ENCODE measurements around the gene DPYD. TPM values are rescaled to one million over a fixed set of nuclear protein-coding genes. Genes with fewer than 3 reads are reported as not detected.

DPYD gene
- total RNA-seq, 2 experiments from 2014 or later = 9.8 to 11.1 TPM

DNA sequence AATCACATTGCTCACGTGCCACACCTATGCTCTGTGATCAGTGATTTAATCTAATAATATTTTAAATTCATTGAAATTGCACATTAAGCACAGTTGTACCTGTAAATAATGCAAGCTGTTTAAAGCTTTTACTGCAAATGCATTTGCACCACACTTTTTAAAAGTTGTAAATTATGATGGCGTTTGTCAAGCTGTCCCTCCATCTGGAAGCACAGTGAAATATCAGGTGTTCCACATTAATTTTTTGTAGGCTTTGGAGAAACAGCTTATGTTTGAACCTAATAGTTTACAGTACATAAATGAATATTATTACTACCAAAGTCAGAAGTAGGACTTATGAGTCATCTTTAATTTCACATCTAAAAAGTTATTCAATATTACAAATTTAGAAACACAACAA is 3.0 kb upstream of the DPYD start:
- no peaks in the 10 kb centered on the region for H3K27me3 Mint-ChIP-seq (ENCODE audit: low read depth)
- CTCF ChIA-PET = interaction anchor here (0.6 kb wide), 1 partner anchor 101 kb away, joined by 5 read pairs; no protein-coding TSS in a partner anchor
- no peak overlapping the region for H3K27ac Mint-ChIP-seq
- intact Hi-C loops (cut with micrococcal nuclease) = no loop called here
- no peaks in the 10 kb centered on the region for H3K9me3 Mint-ChIP-seq
- DNase-seq = no peak
- H3K4me1 Mint-ChIP-seq (ENCODE audit: low read depth) = peaks cover 17% of the 10 kb centered on the region
- H3K4me3 Mint-ChIP-seq = no peak overlapping the region
- no peaks in the 10 kb centered on the region for H3K36me3 Mint-ChIP-seq (ENCODE audit: low read depth)

DNA sequence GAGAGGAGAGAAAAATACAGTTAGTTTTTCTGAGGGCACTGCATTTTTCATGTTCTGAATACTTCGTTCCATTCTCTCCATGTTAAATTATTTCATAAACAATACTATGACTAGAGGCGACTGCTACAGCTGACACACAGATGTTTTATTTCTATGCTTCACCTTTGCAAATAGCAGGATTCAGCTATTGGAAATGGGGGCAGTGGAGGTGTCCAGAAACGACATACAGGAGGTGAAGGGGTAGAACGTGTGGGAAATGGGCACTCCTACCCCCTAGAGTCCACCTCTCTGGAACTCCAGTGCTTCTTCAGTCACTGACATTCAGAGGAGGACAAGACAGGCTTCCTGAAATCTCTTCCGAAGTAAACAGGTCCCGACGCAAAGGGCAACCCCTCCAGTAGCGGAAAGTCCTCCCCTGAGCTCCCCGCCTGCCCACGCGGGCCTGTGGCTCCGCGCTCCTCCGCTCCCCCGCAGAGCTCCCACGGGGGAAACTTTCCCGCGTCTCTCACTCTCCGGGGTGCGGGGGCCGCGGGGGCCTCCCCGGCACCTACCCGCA is 480 bp downstream of the DPYD start:
- Mint-ChIP-seq H3K27ac (peak overlapping the region; percentile 90), H3K9me3 (no peaks in the 10 kb centered on the region), H3K27me3 (ENCODE audit: low read depth) (no peaks in the 10 kb centered on the region), H3K36me3 (ENCODE audit: low read depth) (no peaks in the 10 kb centered on the region), H3K4me1 (ENCODE audit: low read depth) (peaks cover 36% of the 10 kb centered on the region), H3K4me3 (peak overlapping the region; percentile 93)
- intact Hi-C loops (cut with micrococcal nuclease) = loop anchor here (1.0 to 2.0 kb wide), 3 partner anchors 70 to 1198 kb away; no protein-coding TSS in a partner anchor
- CTCF ChIA-PET = no interaction called here
- no peak for DNase-seq

DNA sequence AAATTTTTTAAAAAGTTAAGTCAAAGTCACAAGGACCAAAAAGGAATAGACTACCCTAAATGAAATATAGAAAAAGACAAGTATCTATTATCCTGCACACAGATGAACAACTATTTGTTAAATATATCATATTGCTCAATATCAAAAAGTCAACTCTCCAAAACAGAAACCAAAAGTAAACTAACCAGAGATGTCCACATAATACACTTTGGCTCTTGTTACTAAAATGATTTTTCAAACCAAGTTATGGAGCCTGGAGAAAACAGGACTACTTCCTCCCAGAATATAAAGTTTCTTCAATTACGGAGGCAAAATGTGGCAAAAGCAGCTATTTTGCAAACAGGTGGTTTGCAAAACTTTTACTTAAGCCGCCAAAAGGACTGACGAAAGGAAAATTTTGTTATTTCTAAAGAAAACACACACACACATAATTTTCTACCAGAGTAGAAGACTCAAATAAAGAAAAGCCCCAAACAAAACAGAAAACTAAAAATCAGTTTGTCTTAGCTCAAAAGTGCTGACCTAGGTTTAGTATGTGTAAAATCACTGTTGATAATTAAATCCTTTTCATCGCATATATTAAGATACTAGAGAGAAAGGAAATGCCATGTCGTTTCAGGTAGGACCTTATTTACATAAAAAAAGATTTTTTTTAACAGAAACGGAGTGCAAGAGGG is 1.1 kb downstream of the DPYD start:
- no peaks in the 10 kb centered on the region for H3K27me3 Mint-ChIP-seq (ENCODE audit: low read depth)
- peak overlapping the region; percentile 93 for H3K4me3 Mint-ChIP-seq
- DNase-seq = no peak
- intact Hi-C loops (cut with micrococcal nuclease) = loop anchor here (1.0 to 2.0 kb wide), 3 partner anchors 69 to 1197 kb away; no protein-coding TSS in a partner anchor
- CTCF ChIA-PET = interaction anchor here (0.7 to 1.5 kb wide), 4 partner anchors 10 to 213 kb away, joined by 3 to 4 read pairs (median 3); no protein-coding TSS in a partner anchor
- peaks cover 39% of the 10 kb centered on the region for H3K4me1 Mint-ChIP-seq (ENCODE audit: low read depth)
- H3K27ac Mint-ChIP-seq = peak overlapping the region; percentile 90
- H3K36me3 Mint-ChIP-seq (ENCODE audit: low read depth) = no peaks in the 10 kb centered on the region
- H3K9me3 Mint-ChIP-seq = no peaks in the 10 kb centered on the region

DNA sequence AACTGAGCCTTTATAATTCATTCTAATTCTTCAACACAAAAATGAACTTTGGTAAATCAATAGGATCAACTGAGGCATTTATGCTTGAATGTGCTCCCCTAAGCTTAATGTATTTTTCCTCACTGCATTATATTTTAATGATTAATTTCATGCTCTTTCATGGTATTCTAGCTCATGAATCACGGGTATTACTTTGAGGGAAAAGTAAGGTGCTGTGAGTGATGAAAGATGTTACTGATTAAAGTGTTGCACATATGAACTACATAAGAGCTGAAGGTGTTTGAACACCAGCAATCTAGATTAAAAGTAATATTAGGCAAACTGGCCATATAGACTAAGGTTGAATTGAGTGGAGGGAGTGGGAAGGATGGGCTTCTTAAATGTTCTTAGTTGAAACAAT is 1.9 kb downstream of the DPYD start:
- H3K4me1 Mint-ChIP-seq (ENCODE audit: low read depth) = peaks cover 44% of the 10 kb centered on the region
- H3K27ac Mint-ChIP-seq = no peak overlapping the region
- H3K4me3 Mint-ChIP-seq = peak overlapping the region; percentile 93
- intact Hi-C loops (cut with micrococcal nuclease) = no loop called here
- CTCF ChIA-PET = interaction anchor here (0.6 to 1.5 kb wide), 5 partner anchors 9 to 213 kb away, joined by 3 to 4 read pairs (median 3); no protein-coding TSS in a partner anchor
- H3K36me3 Mint-ChIP-seq (ENCODE audit: low read depth) = no peaks in the 10 kb centered on the region
- no peaks in the 10 kb centered on the region for H3K9me3 Mint-ChIP-seq
- DNase-seq = no peak
- H3K27me3 Mint-ChIP-seq (ENCODE audit: low read depth) = no peaks in the 10 kb centered on the region

DNA sequence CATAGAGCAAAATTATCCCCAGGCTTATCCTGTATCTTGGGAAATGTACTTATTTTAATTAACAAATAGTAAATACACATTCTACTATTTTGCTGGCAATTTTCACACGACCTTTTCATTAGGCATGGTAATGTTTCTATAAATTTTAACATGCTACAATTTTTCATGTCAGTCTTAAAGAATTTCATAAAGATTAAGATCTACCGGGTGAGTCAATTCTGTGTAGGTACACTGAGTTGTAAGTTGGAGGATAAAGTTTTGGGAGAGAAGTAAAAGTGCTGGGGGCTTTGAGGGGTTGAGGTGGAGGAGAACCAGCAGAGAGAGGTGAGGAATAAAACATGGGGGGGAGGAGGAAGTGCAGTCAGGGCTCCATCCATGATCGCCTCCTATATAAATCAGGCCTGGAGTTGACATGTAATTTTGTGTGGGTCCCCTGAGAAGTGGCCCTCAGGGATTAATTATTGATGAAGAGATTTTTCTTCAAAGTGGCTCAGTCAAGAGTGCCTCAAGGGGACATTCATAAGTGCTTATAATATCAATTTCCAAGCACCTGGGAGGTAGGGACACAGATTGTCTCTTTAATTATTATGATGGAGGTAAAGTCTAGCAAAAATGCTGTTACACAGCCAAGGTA is 7.2 kb downstream of the DPYD start:
- intact Hi-C loops (cut with micrococcal nuclease) = no loop called here

DNA sequence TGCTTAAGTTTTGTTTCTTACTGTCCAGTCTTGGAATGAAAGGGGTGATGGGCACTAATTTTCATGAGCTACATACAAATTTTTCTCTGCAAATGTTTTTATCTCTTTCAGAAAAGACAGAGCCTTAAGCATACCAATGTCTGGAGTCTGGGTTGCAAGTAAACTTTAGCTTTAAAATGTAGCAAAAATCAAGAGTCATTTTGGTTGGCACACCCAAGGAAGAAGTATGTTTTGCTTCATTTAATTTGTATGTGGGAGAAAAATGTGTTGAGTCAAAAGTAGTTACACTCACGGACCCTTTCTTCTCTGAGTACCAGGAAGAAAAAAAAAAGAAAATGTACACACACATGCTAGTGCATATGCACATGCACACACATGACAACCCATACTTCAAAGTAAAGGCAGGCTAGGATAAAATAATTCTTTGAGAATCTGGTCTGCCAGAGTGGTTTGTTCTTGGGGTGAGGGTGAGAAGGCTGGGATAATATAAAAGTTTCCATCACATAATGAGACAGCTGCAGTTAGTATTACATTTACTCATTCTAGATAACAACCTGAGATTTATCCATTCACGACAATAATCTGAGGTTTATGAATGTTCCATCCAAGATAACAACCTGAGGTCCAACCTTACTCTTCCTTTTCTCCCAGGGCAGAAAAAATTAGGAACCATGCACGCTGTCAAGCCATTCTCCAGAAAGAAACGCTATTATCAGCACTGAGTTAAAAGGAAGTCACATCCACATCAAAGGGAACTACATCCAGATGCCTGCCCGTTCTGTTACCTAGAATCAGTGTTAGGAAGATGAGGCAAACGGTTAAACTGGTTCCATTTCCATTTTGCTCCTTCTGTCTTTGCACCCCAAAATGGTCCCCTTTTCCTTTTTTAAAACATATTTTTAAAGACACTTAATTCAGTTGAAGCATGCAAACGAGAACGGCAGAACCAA is 9.3 kb downstream of the DPYD start:
- intact Hi-C loops (cut with micrococcal nuclease) = loop anchor here (1.0 kb wide), 1 partner anchor 10 kb away; the partner anchor contains the start of gene DPYD
- no peak overlapping the region for H3K27ac Mint-ChIP-seq
- no peaks in the 10 kb centered on the region for H3K27me3 Mint-ChIP-seq (ENCODE audit: low read depth)
- H3K4me3 Mint-ChIP-seq = peak overlapping the region; percentile 54
- DNase-seq = no peak
- CTCF ChIA-PET = no interaction called here
- H3K36me3 Mint-ChIP-seq (ENCODE audit: low read depth) = no peaks in the 10 kb centered on the region
- no peaks in the 10 kb centered on the region for H3K9me3 Mint-ChIP-seq
- peaks cover 39% of the 10 kb centered on the region for H3K4me1 Mint-ChIP-seq (ENCODE audit: low read depth)

More for the DNA sequence above, 7.2 kb downstream of the DPYD start:
- Mint-ChIP-seq H3K4me3 (no peak overlapping the region), H3K4me1 (ENCODE audit: low read depth) (peaks cover 53% of the 10 kb centered on the region), H3K27me3 (ENCODE audit: low read depth) (no peaks in the 10 kb centered on the region), H3K27ac (no peak overlapping the region), H3K36me3 (ENCODE audit: low read depth) (no peaks in the 10 kb centered on the region), H3K9me3 (no peaks in the 10 kb centered on the region)
- CTCF ChIA-PET = interaction anchor here (1.1 kb wide), 1 partner anchor 18 kb away, joined by 3 read pairs; no protein-coding TSS in a partner anchor
- DNase-seq = no peak

DNA sequence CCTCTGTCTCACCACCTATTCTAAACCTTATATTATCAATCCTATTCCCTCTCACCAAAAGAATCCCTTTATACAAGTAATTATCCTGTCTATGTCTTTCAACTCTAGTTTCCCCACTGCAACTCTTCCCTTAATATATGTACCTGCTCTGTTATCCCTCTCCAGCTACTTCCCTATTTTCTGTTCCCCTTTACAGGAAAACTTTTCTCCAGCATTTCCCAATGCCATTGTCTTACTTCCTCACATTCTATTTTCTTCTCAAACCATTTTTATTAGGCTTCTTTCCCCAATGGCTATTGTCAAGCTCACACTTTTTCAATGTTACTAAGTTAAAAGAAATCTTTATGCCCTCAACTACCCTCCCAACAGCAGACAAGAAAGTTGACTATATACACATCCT is 11.6 kb downstream of the DPYD start:
- Mint-ChIP-seq H3K4me1 (ENCODE audit: low read depth) (peaks cover 37% of the 10 kb centered on the region), H3K27me3 (ENCODE audit: low read depth) (no peaks in the 10 kb centered on the region), H3K9me3 (no peaks in the 10 kb centered on the region), H3K27ac (no peak overlapping the region), H3K36me3 (ENCODE audit: low read depth) (no peaks in the 10 kb centered on the region), H3K4me3 (no peak overlapping the region)
- CTCF ChIA-PET = interaction anchor here (1.3 kb wide), 1 partner anchor 10 kb away, joined by 4 read pairs; no protein-coding TSS in a partner anchor
- no peak for DNase-seq
- intact Hi-C loops (cut with micrococcal nuclease) = no loop called here

DNA sequence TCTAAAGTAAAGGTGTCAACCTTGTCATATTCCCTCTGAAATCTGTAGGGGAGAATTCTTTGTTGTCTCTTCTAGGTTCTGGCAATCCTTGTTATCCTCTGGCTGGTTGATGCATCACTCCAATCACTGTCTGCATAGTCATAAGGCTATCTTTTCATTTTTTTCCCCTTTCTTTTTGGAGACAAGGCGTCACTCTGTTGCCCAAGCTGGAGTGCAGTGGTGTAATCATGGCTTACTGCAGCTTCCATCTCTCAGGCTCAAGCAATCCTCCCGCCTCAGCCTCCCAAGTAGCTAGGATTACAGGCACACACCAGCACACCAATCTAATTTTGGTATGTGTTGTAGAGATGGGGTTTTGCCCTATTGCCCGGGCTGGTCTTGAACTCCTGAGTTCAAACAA is 12.9 kb downstream of the DPYD start:
- intact Hi-C loops (cut with micrococcal nuclease) = no loop called here
- Mint-ChIP-seq H3K27ac (no peak overlapping the region), H3K4me1 (ENCODE audit: low read depth) (peaks cover 34% of the 10 kb centered on the region), H3K27me3 (ENCODE audit: low read depth) (no peaks in the 10 kb centered on the region), H3K9me3 (no peaks in the 10 kb centered on the region), H3K4me3 (no peak overlapping the region), H3K36me3 (ENCODE audit: low read depth) (no peaks in the 10 kb centered on the region)
- no peak for DNase-seq
- CTCF ChIA-PET = no interaction called here

DNA sequence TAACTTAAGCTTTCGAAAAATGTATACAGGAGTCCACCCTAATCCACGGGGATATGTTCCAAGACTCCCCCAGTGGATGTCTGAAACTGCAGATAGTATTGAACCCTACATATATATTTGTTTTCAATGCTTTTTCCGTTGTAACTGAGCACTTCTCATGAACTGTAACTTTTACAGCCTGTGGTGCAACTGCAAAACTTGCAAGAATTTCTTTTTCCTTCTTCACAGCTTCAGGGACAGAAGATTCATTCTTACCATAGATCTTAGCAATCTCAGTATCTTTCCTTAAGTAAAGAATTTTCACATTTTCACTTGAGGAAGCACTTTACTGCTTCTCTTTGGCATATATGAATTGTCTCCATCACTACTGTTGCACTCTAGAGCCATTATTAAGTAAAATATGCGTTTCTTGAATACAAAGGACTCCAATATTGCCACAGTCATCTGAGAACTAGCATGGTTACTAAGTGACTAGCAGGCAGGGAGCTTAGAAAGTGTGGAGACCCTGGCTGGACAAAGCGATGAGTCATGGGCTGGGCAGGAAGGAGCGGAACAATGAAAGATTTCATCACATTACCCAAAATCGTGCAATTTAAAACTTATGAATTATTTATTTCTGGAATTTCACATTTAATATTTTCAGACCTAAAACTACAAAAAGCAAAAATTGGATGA is 14.1 kb downstream of the DPYD start:
- Mint-ChIP-seq H3K27me3 (ENCODE audit: low read depth) (no peaks in the 10 kb centered on the region), H3K4me3 (no peak overlapping the region), H3K4me1 (ENCODE audit: low read depth) (peaks cover 35% of the 10 kb centered on the region), H3K9me3 (no peaks in the 10 kb centered on the region), H3K27ac (no peak overlapping the region), H3K36me3 (ENCODE audit: low read depth) (no peaks in the 10 kb centered on the region)
- intact Hi-C loops (cut with micrococcal nuclease) = no loop called here
- DNase-seq = no peak
- CTCF ChIA-PET = no interaction called here

DNA sequence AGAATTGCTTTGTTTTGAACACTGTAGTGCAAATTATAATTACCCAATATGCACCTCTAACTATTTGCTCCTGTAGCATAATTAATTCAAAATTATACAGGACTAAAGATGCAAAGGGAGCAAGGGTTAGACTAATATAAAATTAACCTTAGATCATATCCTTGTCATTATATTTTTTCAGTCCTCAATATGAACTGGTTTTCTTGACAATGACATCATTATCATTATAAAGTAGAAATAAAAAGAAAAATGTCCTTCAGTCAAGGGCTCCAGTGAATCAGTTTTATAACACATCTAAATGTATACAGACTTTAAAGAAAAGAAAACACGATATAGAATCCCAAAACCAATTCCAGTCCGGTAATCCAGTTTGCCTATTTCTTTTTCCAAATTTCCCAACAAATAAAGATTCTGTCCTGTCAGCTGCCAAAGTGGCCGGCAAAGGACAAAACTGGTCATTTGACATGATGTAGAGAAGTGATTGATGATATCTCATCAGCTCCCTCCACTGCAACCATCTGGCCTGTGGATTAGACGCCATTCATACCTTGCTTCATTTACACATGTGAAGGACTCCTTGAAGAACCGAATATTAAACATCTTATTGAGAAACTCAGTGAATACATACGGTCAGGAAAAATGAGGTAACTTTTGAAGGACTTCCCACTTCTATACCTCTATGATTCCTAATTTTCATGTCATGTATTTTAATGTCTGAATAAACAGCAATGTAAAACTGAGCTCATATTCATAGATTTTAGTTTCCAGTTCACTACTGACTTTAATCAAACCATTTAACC is 15.5 kb downstream of the DPYD start:
- Mint-ChIP-seq H3K36me3 (ENCODE audit: low read depth) (no peaks in the 10 kb centered on the region), H3K9me3 (peaks cover 2% of the 10 kb centered on the region), H3K27me3 (ENCODE audit: low read depth) (no peaks in the 10 kb centered on the region), H3K27ac (no peak overlapping the region), H3K4me3 (no peak overlapping the region), H3K4me1 (ENCODE audit: low read depth) (peaks cover 39% of the 10 kb centered on the region)
- CTCF ChIA-PET = no interaction called here
- DNase-seq = no peak
- intact Hi-C loops (cut with micrococcal nuclease) = no loop called here

DNA sequence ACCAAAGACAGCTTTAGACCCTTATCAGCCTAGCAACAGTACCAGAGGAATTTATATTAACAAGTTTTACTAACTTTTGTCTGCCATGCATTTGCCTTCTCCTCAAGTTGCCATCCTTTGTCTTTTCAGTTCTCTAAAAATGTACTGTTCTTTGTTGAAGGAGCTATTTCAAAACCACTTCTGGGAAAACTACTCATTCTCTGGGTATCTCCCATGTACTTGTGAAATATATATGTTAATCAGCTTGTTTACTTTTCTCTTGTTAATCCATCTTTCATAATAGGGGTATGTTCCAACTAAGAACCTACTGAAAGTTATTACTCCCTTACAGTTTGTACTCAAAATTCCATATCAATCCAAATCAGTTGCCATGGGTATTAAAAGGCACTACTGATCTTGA is 16.3 kb downstream of the DPYD start:
- H3K4me3 Mint-ChIP-seq = no peak overlapping the region
- H3K27me3 Mint-ChIP-seq (ENCODE audit: low read depth) = no peaks in the 10 kb centered on the region
- intact Hi-C loops (cut with micrococcal nuclease) = loop anchor here (1.0 kb wide), 1 partner anchor 17 kb away; the partner anchor contains the start of gene DPYD
- peaks cover 39% of the 10 kb centered on the region for H3K4me1 Mint-ChIP-seq (ENCODE audit: low read depth)
- peak overlapping the region; percentile 57 for H3K27ac Mint-ChIP-seq
- no peak for DNase-seq
- peaks cover 3% of the 10 kb centered on the region for H3K36me3 Mint-ChIP-seq (ENCODE audit: low read depth)
- CTCF ChIA-PET = no interaction called here
- H3K9me3 Mint-ChIP-seq = peaks cover 3% of the 10 kb centered on the region

Data from activated naive CD4-positive, alpha-beta T cell treated with anti-CD3 and anti-CD28 coated beads for 36 hours (primary cell).